Omental fat pad (tissue), 4 donors: ENCODE results near the gene FAM13A. TPM values are rescaled to one million over a fixed set of nuclear protein-coding genes. Genes with fewer than 3 reads are reported as not detected.

Experiments
- ATAC-seq: fragments of 150-250 bp; one replicate; pipeline ENCODE4 v1.9.1; 2016; ENCODE audit warnings: mild to moderate bottlenecking, moderate library complexity; ENCODE audit not compliant: low FRiP score
- DNase-seq: peaks from one replicate; pipeline ENCODE4 v3.0.0-alpha.2; 2019; ENCODE audit warnings: low spot score
- CTCF ChIP-seq, 3 donors: fragments of 450-650 bp; IDR thresholded peaks; one replicate each; pipeline ENCODE4 v1.5.1; 2016 to 2017; ENCODE audit warnings: antibody characterized with exemption in 3 of 3, mild to moderate bottlenecking in 3 of 3, moderate library complexity in 2 of 3
- total RNA-seq, 4 donors: library from RNA; depleted of rRNA; stranded (reverse); fragments of >200 nt; gene quantifications; one replicate each; pipeline ENCODE4 v1.1.0, GENCODE V29; 2016

Gene FAM13A
- total RNA-seq, 4 donors from 2014 or later = 48.5 to 84.2 (median 51.2) TPM

- no peak for TF ChIP-seq CTCF (IDR thresholded peaks at IDR 0.05)
- no peak for DNase-seq
- ATAC-seq = peak; percentile 80
These were observed 319.6 kb downstream of the FAM13A start for GRCh38 chr4:88737307-88737941.

- ATAC-seq (no peak), DNase-seq (no peak)
- TF ChIP-seq CTCF (IDR thresholded peaks at IDR 0.05) = no peak
These were observed 320.7 kb downstream of the FAM13A start for GRCh38 chr4:88736264-88736663.

- TF ChIP-seq CTCF (IDR thresholded peaks at IDR 0.05) = no peak
- DNase-seq = no peak
- peak; percentile 45 for ATAC-seq
These were observed 321.4 kb downstream of the FAM13A start for GRCh38 chr4:88735564-88735963.

- no peak for ATAC-seq
- no peak for TF ChIP-seq CTCF (IDR thresholded peaks at IDR 0.05)
- DNase-seq = no peak
These were observed 322.5 kb downstream of the FAM13A start for GRCh38 chr4:88734403-88734949.

GRCh38 chr4:88732714-88733368 lies 324.1 kb downstream of the FAM13A start:
- ATAC-seq (no peak), DNase-seq (no peak)
- no peak for TF ChIP-seq CTCF (IDR thresholded peaks at IDR 0.05)

- TF ChIP-seq CTCF (IDR thresholded peaks at IDR 0.05) = no peak
- ATAC-seq (no peak), DNase-seq (no peak)
These were observed 325.6 kb downstream of the FAM13A start for GRCh38 chr4:88731381-88731780.

GRCh38 chr4:88730811-88731210 lies 326.2 kb downstream of the FAM13A start:
- no peak for TF ChIP-seq CTCF (IDR thresholded peaks at IDR 0.05)
- ATAC-seq (no peak), DNase-seq (no peak)
